Stimulated activated naive CD8-positive, alpha-beta T cell treated with anti-CD3 and anti-CD28 coated beads, Interleukin-15, Interleukin-2, amounts not matched to agents 100 ng/mL and 50 ng/mL, for 24 hours (primary cell): ENCODE data around the gene DSG3.
"Not testable (repeated sequence)": the region's sequence is repeated elsewhere in the genome, so short reads cannot be mapped to it uniquely, and the experiment has no call there.

ENCODE experiments used
- H3K27ac Mint-ChIP-seq: one replicate; pipeline ENCODE4 v1.8.0; 2021; ENCODE audit warnings: mild to moderate bottlenecking, mixed read lengths
- H3K27me3 Mint-ChIP-seq: one replicate; pipeline ENCODE4 v1.8.0; 2021; ENCODE audit warnings: mixed read lengths
- H3K36me3 Mint-ChIP-seq: one replicate; pipeline ENCODE4 v1.8.0; 2021; ENCODE audit warnings: low read depth, mixed read lengths
- H3K4me1 Mint-ChIP-seq: one replicate; pipeline ENCODE4 v1.8.0; 2021; ENCODE audit warnings: low read depth, mixed read lengths
- H3K4me3 Mint-ChIP-seq: one replicate; pipeline ENCODE4 v1.8.0; 2021; ENCODE audit warnings: mild to moderate bottlenecking, mixed read lengths
- H3K9me3 Mint-ChIP-seq: one replicate; pipeline ENCODE4 v1.8.0; 2021; ENCODE audit warnings: mixed read lengths

DSG3 gene

GRCh38 chr18:31493171-31493570 lies 45.6 kb downstream of the DSG3 start:
- peaks cover 34% of the 10 kb centered on the region for H3K27me3 Mint-ChIP-seq
- H3K27ac Mint-ChIP-seq, result no peak overlapping the region
- H3K4me3 Mint-ChIP-seq, result no peak overlapping the region
- H3K36me3 Mint-ChIP-seq, result no peaks in the 10 kb centered on the region
- H3K9me3 Mint-ChIP-seq, result peaks cover 5% of the 10 kb centered on the region
- H3K4me1 Mint-ChIP-seq, result no peaks in the 10 kb centered on the region

GRCh38 chr18:31493941-31494340 lies 46.4 kb downstream of the DSG3 start:
- Mint-ChIP-seq H3K36me3 (no peaks in the 10 kb centered on the region), H3K27ac (no peak overlapping the region), H3K4me3 (no peak overlapping the region), H3K27me3 (peaks cover 41% of the 10 kb centered on the region), H3K4me1 (peaks cover 4% of the 10 kb centered on the region), H3K9me3 (peaks cover 5% of the 10 kb centered on the region)

- peaks cover 42% of the 10 kb centered on the region for H3K27me3 Mint-ChIP-seq
- H3K36me3 Mint-ChIP-seq, H3K9me3 Mint-ChIP-seq, H3K4me3 Mint-ChIP-seq, H3K27ac Mint-ChIP-seq, H3K4me1 Mint-ChIP-seq: not testable (repeated sequence)
These were observed 47.2 kb downstream of the DSG3 start for GRCh38 chr18:31494705-31495244.

DNA sequence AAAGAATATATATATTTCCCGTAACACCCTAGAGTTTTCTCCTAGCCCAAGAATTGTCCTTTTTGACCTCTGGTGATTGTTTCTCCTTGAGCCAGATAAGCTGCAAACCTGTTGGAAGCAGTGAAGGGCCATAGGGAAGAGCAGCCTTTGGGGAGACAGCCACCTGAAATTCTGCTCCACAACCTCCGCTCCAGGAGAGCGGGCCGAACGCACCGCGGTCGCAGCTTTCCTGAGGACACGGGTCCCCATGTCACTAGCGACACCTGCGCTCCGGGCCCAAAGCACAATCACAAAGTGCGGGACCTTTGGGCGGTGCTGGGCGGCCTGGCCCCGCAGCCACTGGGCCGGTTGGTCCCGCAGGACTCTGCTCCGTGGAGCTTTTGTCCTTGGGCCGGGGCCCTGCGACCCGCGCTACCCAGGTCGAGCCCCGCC lies 49.9 kb downstream of the DSG3 start:
- peaks cover 41% of the 10 kb centered on the region for H3K27me3 Mint-ChIP-seq
- no peaks in the 10 kb centered on the region for H3K9me3 Mint-ChIP-seq
- peaks cover 4% of the 10 kb centered on the region for H3K4me1 Mint-ChIP-seq
- H3K27ac Mint-ChIP-seq, result no peak overlapping the region
- peak overlapping the region; percentile 12 for H3K4me3 Mint-ChIP-seq
- no peaks in the 10 kb centered on the region for H3K36me3 Mint-ChIP-seq

GRCh38 chr18:31497836-31498573 lies 50.5 kb downstream of the DSG3 start, which contains the start of gene DSG2:
TSS of gene DSG2 (plus strand) at chr18:31498177. CDS start at chr18:31498252, 75 bp downstream.
- H3K9me3 Mint-ChIP-seq, result no peaks in the 10 kb centered on the region
- H3K4me3 Mint-ChIP-seq, result peak within 1 kb of the TSS; percentile 75
- no peaks in the 10 kb centered on the region for H3K36me3 Mint-ChIP-seq
- no peak within 1 kb of the TSS for H3K27ac Mint-ChIP-seq
- H3K27me3 Mint-ChIP-seq, result peaks cover 38% of the 10 kb centered on the region
- peaks cover 4% of the 10 kb centered on the region for H3K4me1 Mint-ChIP-seq

DNA sequence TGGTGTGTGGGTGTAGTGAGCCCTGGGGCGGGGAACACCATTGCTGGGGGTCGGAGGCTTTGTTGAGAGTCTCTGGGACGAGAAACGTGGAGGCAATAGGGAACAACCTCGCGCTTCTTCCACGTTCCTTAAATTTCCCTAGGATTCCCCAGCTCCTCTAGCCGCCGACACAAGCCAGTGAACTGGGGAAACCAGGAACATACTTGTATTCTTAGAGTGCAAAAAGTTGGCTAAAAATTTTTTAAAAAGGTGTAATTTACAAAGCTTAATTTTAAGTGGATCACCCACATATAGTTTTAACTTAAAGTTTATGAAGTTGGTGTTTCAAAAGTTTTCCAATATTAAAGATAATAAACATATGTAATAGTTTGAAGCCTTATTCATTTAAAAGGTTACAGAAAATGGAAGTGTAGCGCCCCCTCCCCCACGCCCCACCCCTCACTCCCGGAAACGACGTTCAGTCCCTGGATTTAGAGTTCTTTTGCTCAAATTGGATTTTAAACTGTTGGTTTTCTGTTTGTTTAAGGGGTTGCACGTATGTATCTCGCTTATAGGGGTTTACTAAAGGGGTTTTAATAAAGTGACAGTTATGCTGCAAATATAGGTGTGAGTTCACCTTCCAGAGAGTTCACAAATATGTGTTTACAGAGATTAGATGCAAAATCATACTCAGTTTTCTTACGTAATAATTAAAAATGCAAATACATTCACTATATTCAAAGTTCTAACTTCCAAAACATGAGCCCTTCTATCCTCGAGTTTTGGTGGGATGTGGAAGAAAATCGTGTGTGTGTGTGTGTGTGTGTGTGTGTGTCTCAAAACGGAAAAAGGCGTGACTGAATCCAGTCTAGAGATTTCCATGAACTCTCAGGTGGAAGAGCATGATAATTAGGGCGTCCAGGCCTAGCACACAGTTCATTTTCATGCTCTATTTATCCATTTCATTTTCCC lies 51.3 kb downstream of the DSG3 start:
- Mint-ChIP-seq H3K9me3 (no peaks in the 10 kb centered on the region), H3K36me3 (no peaks in the 10 kb centered on the region), H3K4me3 (peak overlapping the region; percentile 75), H3K27ac (no peak overlapping the region), H3K4me1 (peaks cover 4% of the 10 kb centered on the region), H3K27me3 (peaks cover 38% of the 10 kb centered on the region)

DNA sequence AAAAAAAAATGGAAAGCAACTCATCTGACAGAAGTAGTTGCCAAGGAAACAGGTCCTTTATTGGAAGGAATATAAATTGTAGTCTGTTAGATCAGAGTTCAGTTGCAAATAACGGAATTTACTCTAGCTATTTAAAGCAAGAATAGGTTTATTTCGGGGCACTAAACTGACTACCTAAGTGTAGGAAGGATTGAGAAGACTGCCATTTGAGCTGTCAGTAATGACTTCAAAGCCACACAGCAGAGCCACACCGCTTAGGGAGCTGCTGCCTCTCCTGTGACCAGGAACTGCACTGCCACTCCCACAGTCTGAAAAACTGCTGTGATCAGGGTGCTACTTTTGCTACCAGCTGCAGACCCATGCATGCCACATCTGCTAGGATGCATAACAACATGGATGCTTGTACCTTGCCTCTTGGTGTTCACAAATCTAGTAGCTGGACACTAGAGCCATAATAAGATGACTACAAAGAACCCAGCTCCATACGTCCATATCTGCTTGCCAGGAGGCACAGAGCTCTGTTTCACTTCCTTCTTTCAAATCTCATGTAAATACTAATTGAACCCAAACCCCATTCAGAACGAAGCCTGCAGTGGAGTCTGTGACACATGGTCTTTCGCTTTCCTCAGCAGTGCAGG lies 52.6 kb downstream of the DSG3 start:
- H3K4me3 Mint-ChIP-seq, result no peak overlapping the region
- H3K4me1 Mint-ChIP-seq, result peaks cover 4% of the 10 kb centered on the region
- peaks cover 38% of the 10 kb centered on the region for H3K27me3 Mint-ChIP-seq
- H3K27ac Mint-ChIP-seq, result no peak overlapping the region
- no peaks in the 10 kb centered on the region for H3K36me3 Mint-ChIP-seq
- no peaks in the 10 kb centered on the region for H3K9me3 Mint-ChIP-seq

DNA sequence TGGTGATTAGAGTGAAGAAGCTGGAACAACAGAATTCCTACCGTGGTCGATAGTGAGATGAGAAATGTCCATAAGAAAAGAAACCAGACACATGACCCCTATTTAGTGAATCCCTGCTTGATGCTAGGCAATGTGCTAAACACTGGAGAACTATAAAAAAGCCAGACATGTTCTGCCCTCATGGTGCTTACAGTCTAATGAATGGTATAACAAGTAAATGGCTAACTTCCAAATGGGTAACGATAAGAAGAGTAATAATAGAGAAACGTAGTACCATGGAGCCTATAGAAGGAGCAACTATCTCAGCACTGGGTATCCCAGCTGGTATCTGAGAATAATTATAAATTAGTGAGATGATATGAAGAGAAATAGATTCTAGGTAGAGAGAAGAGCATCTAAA lies 55.5 kb downstream of the DSG3 start:
- H3K36me3 Mint-ChIP-seq, result no peaks in the 10 kb centered on the region
- H3K9me3 Mint-ChIP-seq, result no peaks in the 10 kb centered on the region
- peaks cover 17% of the 10 kb centered on the region for H3K27me3 Mint-ChIP-seq
- H3K4me3 Mint-ChIP-seq, result no peak overlapping the region
- no peak overlapping the region for H3K27ac Mint-ChIP-seq
- H3K4me1 Mint-ChIP-seq, result peaks cover 4% of the 10 kb centered on the region

DNA sequence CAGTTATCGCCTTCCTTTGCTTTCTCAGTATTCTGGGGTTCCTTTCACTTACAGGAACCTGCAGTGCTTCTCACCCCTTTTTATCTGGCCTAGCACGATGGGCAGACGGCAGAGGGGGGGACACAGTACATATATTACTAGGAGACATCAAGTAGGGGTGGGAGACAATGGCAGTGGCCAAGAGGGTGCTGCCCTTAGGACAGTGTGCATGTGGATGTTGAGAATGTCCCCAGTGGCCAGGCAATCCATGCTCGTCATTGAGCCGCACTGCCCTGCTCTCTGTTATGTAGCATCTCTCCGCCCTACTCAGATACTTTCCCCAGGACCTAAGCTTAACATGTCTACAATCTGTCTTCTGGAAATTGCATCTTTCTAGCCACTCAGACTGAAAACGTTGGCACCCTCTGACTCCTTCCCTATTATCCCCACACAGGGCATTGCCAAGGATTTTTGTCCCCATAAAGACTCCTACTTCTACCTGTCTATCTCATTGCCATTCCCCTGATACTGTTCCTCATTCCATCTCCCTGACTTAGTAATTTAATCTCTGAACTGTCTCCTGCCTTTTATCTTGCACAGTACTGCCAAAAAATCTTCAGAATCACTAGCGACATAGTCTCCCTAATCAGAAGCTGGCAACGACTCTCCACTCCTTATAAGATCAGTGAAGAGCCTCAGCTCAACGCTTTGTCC lies 57.1 kb downstream of the DSG3 start:
- Mint-ChIP-seq H3K36me3 (no peaks in the 10 kb centered on the region), H3K27me3 (peaks cover 3% of the 10 kb centered on the region), H3K4me1 (no peaks in the 10 kb centered on the region), H3K9me3 (no peaks in the 10 kb centered on the region), H3K27ac (no peak overlapping the region), H3K4me3 (no peak overlapping the region)

GRCh38 chr18:31505156-31505555 lies 57.6 kb downstream of the DSG3 start:
- H3K4me3 Mint-ChIP-seq, result no peak overlapping the region

DNA sequence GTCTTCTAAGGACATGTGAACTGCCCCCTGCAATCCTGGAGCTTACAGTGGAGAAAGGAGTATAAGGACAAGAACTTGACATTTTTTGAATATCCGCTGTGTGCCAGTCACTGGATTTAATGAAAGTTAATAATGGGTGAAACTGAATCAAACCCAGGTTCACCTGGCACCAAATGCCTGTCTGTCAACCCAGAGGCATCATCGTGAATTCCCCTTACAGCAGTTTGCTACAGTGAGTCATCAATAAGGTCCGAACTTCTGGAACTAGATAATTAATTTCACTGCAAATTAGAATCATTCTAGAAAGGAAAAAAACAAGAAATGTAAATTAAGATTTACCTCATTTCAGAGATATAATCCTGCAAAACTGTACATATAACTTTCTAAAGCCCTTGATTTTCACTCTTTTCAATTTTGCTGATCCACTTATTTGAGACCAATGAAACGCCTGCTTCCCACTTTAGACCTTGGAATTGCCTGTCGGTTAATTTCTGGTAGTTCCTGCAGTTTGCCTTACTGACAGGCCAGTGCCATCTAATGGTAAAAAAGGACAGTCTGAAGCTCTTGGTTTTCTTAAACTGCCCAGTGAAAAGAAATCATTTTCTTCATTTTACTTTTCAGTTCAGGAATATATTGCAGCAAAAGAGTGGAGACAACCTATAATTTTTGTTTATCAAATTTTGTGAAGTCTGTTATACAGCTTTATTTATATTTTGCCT lies 58.6 kb downstream of the DSG3 start:
- H3K36me3 Mint-ChIP-seq, result no peaks in the 10 kb centered on the region
- H3K27ac Mint-ChIP-seq, result no peak overlapping the region
- no peaks in the 10 kb centered on the region for H3K9me3 Mint-ChIP-seq
- H3K4me3 Mint-ChIP-seq, result no peak overlapping the region
- H3K27me3 Mint-ChIP-seq, result no peaks in the 10 kb centered on the region
- H3K4me1 Mint-ChIP-seq, result no peaks in the 10 kb centered on the region

More at GRCh38 chr18:31505156-31505555, 57.6 kb downstream of the DSG3 start:
- H3K27ac Mint-ChIP-seq, result no peak overlapping the region
- no peaks in the 10 kb centered on the region for H3K36me3 Mint-ChIP-seq
- H3K9me3 Mint-ChIP-seq, result no peaks in the 10 kb centered on the region
- H3K27me3 Mint-ChIP-seq, result peaks cover 1% of the 10 kb centered on the region
- H3K4me1 Mint-ChIP-seq, result no peaks in the 10 kb centered on the region

GRCh38 chr18:31507124-31507523 lies 59.6 kb downstream of the DSG3 start:
- H3K27ac Mint-ChIP-seq, H3K27me3 Mint-ChIP-seq, H3K4me3 Mint-ChIP-seq, H3K4me1 Mint-ChIP-seq, H3K36me3 Mint-ChIP-seq, H3K9me3 Mint-ChIP-seq: not testable (repeated sequence)

DNA sequence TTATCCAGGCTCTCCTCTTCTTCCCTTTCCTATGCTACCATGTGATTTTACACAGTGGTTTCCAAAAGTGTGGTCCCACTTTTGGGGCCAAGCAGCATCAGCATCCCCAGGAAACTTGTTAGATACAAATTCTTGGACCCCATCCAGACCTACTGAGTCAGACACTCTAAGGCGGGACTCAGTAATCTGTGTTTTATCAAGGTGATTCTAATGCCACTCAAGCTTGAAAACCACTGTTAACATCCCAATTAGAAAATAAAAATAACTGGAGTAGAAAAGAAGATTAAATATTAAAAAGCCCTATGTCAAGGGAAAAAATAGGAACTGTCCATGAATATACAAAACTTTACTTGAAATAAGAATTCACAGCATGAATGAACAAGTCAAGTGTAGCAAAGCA lies 61.2 kb downstream of the DSG3 start:
- Mint-ChIP-seq H3K36me3 (no peaks in the 10 kb centered on the region), H3K27ac (no peak overlapping the region), H3K4me3 (no peak overlapping the region), H3K9me3 (no peaks in the 10 kb centered on the region), H3K27me3 (no peaks in the 10 kb centered on the region), H3K4me1 (no peaks in the 10 kb centered on the region)

GRCh38 chr18:31509571-31509970 lies 62.0 kb downstream of the DSG3 start:
- Mint-ChIP-seq H3K4me1 (no peaks in the 10 kb centered on the region), H3K36me3 (no peaks in the 10 kb centered on the region), H3K27me3 (no peaks in the 10 kb centered on the region), H3K4me3 (no peak overlapping the region), H3K27ac (no peak overlapping the region), H3K9me3 (no peaks in the 10 kb centered on the region)
